Activated naive CD4-positive, alpha-beta T cell treated with anti-CD3 and anti-CD28 coated beads for 36 hours (primary cell): Measurements from ENCODE around the gene PRDM15. TPM values are rescaled to one million over a fixed set of nuclear protein-coding genes. Genes with fewer than 3 reads are reported as not detected.

ENCODE experiments used
- CTCF ChIA-PET: fragments of 350-600 bp; sonication (Branson Sonifier 250); formaldehyde crosslinking; loops from one replicate; lab custom pipeline; 2021; ENCODE audit warnings: antibody characterized with exemption; lab: Charles Lee
- DNase-seq: peaks from one replicate; pipeline ENCODE4 v3.0.0-alpha.2; 2020
- H3K27ac Mint-ChIP-seq: one replicate; pipeline ENCODE4 v1.8.0; 2021; ENCODE audit warnings: mild to moderate bottlenecking, mixed read lengths
- H3K27me3 Mint-ChIP-seq: one replicate; pipeline ENCODE4 v1.8.0; 2021; ENCODE audit warnings: low read depth, mixed read lengths
- H3K36me3 Mint-ChIP-seq: one replicate; pipeline ENCODE4 v1.8.0; 2021; ENCODE audit warnings: low read depth, mixed read lengths
- H3K4me1 Mint-ChIP-seq: one replicate; pipeline ENCODE4 v1.8.0; 2021; ENCODE audit warnings: low read depth, mixed read lengths
- H3K4me3 Mint-ChIP-seq: one replicate; pipeline ENCODE4 v1.8.0; 2021; ENCODE audit warnings: mild to moderate bottlenecking, moderate library complexity, mixed read lengths
- H3K9me3 Mint-ChIP-seq: one replicate; pipeline ENCODE4 v1.8.0; 2021; ENCODE audit warnings: mixed read lengths
- intact Hi-C: fragments of 100-400 bp; cut with micrococcal nuclease; formaldehyde crosslinking; loops from one replicate; pipeline ENCODE4 v1.15.1; 2023
- total RNA-seq, 2 experiments: library from RNA; stranded (reverse); gene quantifications; one replicate each; pipeline ENCODE4 v1.2.3, GENCODE V29; 2021

The PRDM15 gene
- total RNA-seq, 2 experiments from 2014 or later = 9.6 to 9.8 TPM

DNA sequence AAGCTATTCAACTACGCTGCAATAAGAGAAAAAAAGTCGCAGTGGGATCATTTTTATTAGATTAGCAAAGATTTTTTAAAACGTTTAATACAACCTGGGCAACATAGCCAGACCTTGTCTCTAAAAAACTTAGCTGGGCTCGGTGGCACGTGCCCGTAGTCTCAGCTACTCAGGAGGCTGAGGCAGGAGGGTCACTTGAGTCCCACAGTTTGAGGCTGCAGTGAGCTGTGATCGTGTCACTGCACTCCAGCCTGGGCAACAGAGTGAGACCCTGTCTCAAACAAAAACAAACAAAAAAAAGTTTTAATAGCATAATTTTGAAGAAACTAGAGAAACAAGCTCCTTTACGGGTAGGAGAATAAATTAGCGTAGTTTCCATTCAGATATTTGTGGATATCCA is 1.0 kb upstream of the PRDM15 start:
- CTCF ChIA-PET = interaction anchor here (0.6 to 3.3 kb wide), 4 partner anchors 30 to 238 kb away, joined by 3 to 13 read pairs (median 5); no protein-coding TSS in a partner anchor
- H3K36me3 Mint-ChIP-seq = peaks cover 2% of the 10 kb centered on the region
- no peaks in the 10 kb centered on the region for H3K9me3 Mint-ChIP-seq
- H3K4me3 Mint-ChIP-seq = peak overlapping the region; percentile 77
- DNase-seq = no peak
- H3K27me3 Mint-ChIP-seq = no peaks in the 10 kb centered on the region
- H3K27ac Mint-ChIP-seq = peak overlapping the region; percentile 91
- intact Hi-C loops = no loop called here
- peaks cover 15% of the 10 kb centered on the region for H3K4me1 Mint-ChIP-seq

DNA sequence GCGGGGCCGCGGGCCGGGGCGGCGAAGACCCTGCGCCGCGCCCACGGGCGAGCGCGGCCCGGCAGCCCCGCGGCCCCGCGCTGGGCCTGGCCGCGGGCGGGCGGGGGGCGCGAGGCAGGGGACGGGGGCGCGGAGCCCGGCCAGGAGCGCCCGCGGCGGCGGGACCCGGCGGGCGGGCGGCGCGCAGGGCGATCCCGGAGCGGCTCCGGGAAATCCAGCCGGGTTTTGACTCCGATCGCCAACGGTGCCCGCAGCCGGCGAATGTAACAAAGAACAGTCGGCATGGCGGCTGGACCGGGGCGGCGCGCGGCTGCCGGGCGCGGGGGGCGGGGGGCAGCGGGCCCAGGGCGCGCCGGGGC is 334 bp downstream of the PRDM15 start:
- CTCF ChIA-PET = interaction anchor here (3.3 kb wide), 1 partner anchor 239 kb away, joined by 13 read pairs; no protein-coding TSS in a partner anchor
- Mint-ChIP-seq H3K36me3 (peaks cover 3% of the 10 kb centered on the region), H3K27me3 (no peaks in the 10 kb centered on the region), H3K9me3 (no peaks in the 10 kb centered on the region), H3K4me1 (peaks cover 17% of the 10 kb centered on the region), H3K27ac (peak overlapping the region; percentile 65), H3K4me3 (peak overlapping the region; percentile 56)
- intact Hi-C loops = loop anchor here (1.0 to 5.0 kb wide), 5 partner anchors 48 to 228 kb away; partner anchors contain the start of gene ZBTB21
- peak; percentile 83 for DNase-seq

DNA sequence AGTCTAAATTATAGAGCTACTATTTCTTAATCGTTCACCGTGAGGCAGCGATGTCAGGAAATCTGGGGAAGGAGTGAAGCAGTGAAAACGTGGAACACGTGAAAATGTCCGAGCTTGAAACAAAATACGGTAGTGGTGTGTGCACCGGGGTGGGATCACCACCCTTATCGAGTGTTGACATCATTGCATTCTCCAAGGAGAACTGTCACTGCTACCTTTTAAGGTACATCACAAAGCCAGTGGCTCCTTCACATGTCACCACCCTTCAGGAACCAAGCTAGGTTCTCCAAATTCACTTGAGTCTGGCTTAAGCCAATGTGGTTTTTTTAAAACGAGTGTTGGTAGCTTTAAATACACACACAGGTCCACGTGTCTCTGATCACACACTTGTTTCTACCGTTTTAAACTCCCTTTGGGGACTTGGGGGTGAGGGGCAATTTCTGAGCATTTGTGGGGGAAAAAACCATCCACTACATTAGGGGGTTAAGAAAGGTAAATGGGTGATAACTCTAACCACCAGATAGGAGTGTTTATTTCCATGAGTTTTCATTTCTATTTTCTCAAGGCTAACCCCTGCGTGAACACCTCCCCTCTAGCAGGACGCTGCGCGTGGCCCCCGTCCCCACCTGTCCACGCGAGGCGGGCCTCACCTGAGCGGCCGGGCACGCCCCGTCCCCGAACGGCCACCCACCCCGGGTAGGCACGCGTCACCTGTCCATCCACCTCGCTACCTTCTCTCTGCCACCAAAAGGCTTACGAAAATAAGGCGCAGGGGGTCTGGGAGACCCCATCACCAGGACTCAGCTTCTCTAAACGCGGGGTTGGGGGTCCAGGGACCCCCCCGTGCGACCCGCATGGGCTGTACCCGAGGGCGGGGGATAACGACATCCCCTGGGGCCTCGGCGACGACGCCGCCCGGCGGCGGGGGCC is 978 bp downstream of the PRDM15 start:
- CTCF ChIA-PET = interaction anchor here (0.6 to 3.3 kb wide), 7 partner anchors 45 to 610 kb away, joined by 3 to 13 read pairs (median 4); no protein-coding TSS in a partner anchor
- intact Hi-C loops = loop anchor here (1.0 to 5.0 kb wide), 5 partner anchors 49 to 229 kb away; partner anchors contain the start of gene ZBTB21
- Mint-ChIP-seq H3K27ac (peak overlapping the region; percentile 61), H3K27me3 (no peaks in the 10 kb centered on the region), H3K36me3 (peaks cover 5% of the 10 kb centered on the region), H3K4me3 (peak overlapping the region; percentile 84), H3K4me1 (peaks cover 17% of the 10 kb centered on the region), H3K9me3 (no peaks in the 10 kb centered on the region)
- peak; percentile 25 for DNase-seq

DNA sequence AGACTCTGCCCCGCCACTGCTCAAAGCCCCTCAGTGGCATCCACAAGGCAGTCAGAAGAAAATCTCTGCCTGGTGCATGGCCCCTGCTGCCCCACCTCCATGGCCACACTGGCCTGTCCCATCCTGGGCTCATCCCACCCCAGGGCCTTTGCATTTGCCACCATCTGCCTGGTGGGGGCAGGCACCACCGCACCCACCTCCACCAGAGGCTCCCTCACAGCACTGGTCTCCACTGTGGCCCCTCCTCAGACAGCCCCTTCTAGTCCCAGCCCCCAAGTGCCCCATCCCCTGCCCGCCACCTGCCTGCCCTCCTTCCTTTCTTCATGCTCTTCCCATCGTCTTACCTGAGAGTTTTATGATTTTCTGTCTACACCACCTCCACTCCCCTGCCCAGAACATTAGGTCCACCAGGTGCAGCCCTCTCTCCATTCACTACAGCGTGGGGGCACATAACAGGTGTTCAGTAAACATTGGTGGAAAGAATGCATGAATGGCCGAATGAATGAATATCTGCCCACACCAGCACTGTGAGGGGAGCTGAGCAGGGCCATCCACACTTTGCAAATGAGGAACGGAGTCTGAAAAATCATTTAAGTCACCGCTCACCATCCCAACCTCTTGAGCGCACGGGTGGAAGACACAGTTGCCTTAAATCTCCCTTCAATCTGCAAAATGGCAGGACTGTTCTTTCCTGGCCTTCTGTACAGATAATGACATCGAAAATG is 2.1 kb downstream of the PRDM15 start:
- no peak for DNase-seq
- H3K9me3 Mint-ChIP-seq = no peaks in the 10 kb centered on the region
- intact Hi-C loops = loop anchor here (5.0 kb wide), 1 partner anchor 230 kb away; no protein-coding TSS in a partner anchor
- H3K36me3 Mint-ChIP-seq = peaks cover 7% of the 10 kb centered on the region
- peaks cover 20% of the 10 kb centered on the region for H3K4me1 Mint-ChIP-seq
- H3K4me3 Mint-ChIP-seq = peak overlapping the region; percentile 84
- CTCF ChIA-PET = interaction anchor here (0.6 to 3.3 kb wide), 8 partner anchors 46 to 611 kb away, joined by 3 to 13 read pairs (median 4); no protein-coding TSS in a partner anchor
- H3K27me3 Mint-ChIP-seq = no peaks in the 10 kb centered on the region
- H3K27ac Mint-ChIP-seq = no peak overlapping the region

DNA sequence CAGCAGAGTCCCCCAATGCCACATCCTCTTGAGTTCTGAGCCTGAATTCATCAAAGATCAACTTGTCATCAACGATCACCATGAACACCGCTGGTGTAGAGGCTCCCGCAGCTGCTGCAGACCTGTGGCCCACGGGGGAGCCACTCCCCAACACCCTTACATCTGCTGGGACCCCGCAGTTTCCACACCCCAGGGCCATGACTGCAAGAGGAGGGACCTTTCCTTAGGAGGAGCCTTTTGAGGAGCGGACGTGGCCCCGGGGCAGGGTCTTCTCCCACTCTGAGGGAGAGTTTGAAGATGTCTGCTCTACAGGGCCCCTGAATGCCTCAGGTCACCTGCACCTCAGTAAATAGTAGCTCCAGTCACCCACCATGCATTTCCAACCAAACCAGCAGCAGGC is 2.7 kb downstream of the PRDM15 start:
- Mint-ChIP-seq H3K27me3 (no peaks in the 10 kb centered on the region), H3K27ac (no peak overlapping the region), H3K4me1 (peaks cover 20% of the 10 kb centered on the region), H3K4me3 (no peak overlapping the region), H3K9me3 (no peaks in the 10 kb centered on the region), H3K36me3 (peaks cover 7% of the 10 kb centered on the region)
- intact Hi-C loops = loop anchor here (5.0 kb wide), 1 partner anchor 231 kb away; no protein-coding TSS in a partner anchor
- DNase-seq = no peak
- CTCF ChIA-PET = interaction anchor here (2.2 kb wide), 1 partner anchor 241 kb away, joined by 5 read pairs; no protein-coding TSS in a partner anchor

DNA sequence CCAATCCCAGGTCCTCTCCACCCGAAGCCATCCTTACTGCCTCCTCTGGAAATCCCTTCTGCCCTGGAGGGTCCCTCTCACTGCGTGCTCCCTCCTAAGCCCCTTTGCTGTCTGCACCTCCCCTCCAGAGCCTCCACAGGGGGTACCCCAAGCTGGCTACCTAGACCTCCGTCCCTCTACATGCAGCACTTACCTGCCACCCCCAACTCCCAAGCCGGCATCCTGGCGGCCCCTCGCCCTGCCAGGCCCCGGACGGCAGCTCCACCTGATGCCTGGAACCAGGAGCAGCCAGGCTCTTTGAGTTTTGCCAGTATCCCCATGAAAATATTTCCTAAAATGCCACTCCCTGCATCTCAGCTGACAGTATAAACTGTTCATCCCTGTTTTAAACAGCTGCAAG is 4.1 kb downstream of the PRDM15 start:
- CTCF ChIA-PET = interaction anchor here (0.6 to 2.2 kb wide), 3 partner anchors 233 to 378 kb away, joined by 3 to 5 read pairs (median 3); no protein-coding TSS in a partner anchor
- Mint-ChIP-seq H3K36me3 (peaks cover 7% of the 10 kb centered on the region), H3K27ac (no peak overlapping the region), H3K9me3 (no peaks in the 10 kb centered on the region), H3K4me3 (no peak overlapping the region), H3K4me1 (peaks cover 20% of the 10 kb centered on the region), H3K27me3 (no peaks in the 10 kb centered on the region)
- no peak for DNase-seq
- intact Hi-C loops = loop anchor here (5.0 kb wide), 1 partner anchor 232 kb away; no protein-coding TSS in a partner anchor

DNA sequence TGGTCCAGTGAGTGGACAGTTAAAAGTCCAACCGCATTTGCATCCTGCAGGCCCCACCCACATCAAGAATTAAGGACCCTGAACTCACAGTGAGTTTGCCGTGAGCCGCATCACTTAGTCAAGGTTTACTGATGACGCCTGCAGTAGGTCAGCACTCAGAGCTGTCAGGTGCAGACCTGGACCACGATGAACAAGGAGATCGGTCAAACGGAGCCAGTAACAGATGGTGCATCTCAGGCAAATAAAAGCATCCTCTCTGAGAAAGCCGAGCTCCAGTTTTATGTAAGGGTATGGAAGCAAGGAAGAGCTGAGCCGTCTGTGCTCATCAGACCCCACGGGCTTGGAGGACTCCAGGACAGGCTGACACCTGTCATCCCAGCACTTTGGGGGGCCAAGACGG is 4.5 kb downstream of the PRDM15 start:
- Mint-ChIP-seq H3K36me3 (peaks cover 7% of the 10 kb centered on the region), H3K27me3 (no peaks in the 10 kb centered on the region), H3K4me3 (no peak overlapping the region), H3K27ac (no peak overlapping the region), H3K4me1 (peaks cover 20% of the 10 kb centered on the region), H3K9me3 (no peaks in the 10 kb centered on the region)
- DNase-seq = no peak
- CTCF ChIA-PET = interaction anchor here (0.6 to 2.2 kb wide), 3 partner anchors 233 to 378 kb away, joined by 3 to 5 read pairs (median 3); no protein-coding TSS in a partner anchor
- intact Hi-C loops = loop anchor here (5.0 kb wide), 1 partner anchor 233 kb away; no protein-coding TSS in a partner anchor

DNA sequence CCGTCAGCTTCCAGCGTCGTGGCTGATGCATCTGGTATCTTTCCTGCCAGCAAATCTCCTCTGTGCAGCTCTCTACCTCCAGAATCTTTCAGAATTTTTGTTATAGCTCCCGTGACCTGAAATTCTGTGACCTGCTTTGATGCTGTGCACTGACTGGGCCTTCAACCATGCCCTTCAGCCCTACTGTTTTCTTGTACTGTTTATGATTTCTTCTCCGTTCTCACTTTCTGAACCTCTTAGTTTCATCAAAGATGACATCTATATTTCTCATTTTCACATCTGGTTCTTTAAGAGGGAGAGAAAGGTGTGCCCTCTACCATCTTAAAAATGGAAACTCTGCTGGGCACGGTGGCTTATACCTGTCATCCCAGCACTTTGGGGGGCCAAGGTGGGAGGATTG is 5.7 kb downstream of the PRDM15 start:
- CTCF ChIA-PET = interaction anchor here (1.8 kb wide), 1 partner anchor 244 kb away, joined by 5 read pairs; no protein-coding TSS in a partner anchor
- DNase-seq = no peak

DNA sequence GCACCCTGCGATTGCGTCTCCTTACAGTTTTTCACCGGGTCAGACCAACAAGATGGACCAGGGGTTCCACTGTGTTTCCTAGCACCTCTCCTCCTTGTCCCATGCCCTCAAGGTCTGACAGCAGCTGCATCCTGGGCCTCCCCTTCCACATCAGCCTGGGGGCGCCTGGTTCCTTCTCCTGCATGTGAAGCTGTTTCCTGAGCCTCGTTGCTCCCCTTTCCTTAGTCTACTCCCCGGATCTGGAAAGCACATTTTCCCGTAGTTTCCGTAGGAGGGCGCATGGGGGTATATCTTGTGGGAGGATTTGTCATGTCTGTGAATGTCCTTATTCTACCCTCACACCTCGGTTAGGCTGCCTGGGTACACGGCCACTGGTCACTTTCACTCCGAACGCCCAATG is 6.1 kb downstream of the PRDM15 start:
- no peaks in the 10 kb centered on the region for H3K9me3 Mint-ChIP-seq
- peaks cover 7% of the 10 kb centered on the region for H3K36me3 Mint-ChIP-seq
- intact Hi-C loops = no loop called here
- no peak for DNase-seq
- no peak overlapping the region for H3K27ac Mint-ChIP-seq
- CTCF ChIA-PET = interaction anchor here (1.5 to 1.8 kb wide), 2 partner anchors 57 to 244 kb away, joined by 3 to 5 read pairs; no protein-coding TSS in a partner anchor
- no peaks in the 10 kb centered on the region for H3K27me3 Mint-ChIP-seq
- H3K4me3 Mint-ChIP-seq = no peak overlapping the region
- peaks cover 20% of the 10 kb centered on the region for H3K4me1 Mint-ChIP-seq

More for the DNA sequence above, 5.7 kb downstream of the PRDM15 start:
- Mint-ChIP-seq H3K4me1 (peaks cover 20% of the 10 kb centered on the region), H3K27ac (no peak overlapping the region), H3K4me3 (no peak overlapping the region), H3K27me3 (no peaks in the 10 kb centered on the region), H3K9me3 (no peaks in the 10 kb centered on the region), H3K36me3 (peaks cover 7% of the 10 kb centered on the region)
- intact Hi-C loops = no loop called here

DNA sequence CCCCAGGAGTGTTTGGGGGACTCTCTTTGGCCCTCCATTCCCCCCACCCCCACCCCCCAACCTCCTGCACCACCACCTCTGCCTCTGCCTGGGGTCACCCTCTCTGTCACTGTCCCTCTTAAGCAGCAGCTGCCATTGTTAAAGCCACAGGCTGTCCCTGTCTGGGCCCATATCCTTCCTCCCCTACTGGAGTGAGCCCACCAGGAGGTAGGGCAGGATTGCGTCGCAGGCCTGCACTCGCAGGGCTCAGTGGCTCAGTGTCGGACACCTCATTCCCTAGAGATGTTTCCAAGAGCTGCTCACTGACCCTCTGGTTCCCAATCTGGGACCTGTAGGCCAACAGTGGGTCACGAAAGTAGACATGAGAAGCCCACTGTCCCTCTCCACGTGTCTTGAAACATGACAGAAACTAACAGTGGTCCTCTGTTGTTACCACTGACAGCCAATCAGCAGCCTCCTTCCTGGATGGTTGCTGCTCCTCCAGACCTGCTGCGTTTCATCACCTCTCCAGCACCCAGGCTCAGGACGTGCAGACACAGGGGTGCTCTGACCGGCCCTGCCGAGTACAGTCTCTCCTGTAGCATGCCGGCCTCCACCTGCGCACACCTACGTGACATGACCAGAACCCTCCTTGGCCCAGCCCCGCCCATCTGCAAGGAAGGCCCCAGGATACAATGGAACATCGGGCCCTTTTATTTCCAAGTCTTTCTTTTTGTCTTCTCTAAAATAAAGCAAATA is 7.7 kb downstream of the PRDM15 start:
- intact Hi-C loops = no loop called here
- no peak for DNase-seq
- no peak overlapping the region for H3K4me3 Mint-ChIP-seq
- CTCF ChIA-PET = interaction anchor here (0.6 to 1.8 kb wide), 3 partner anchors 54 to 246 kb away, joined by 3 to 6 read pairs (median 5); no protein-coding TSS in a partner anchor
- H3K27ac Mint-ChIP-seq = no peak overlapping the region
- peaks cover 5% of the 10 kb centered on the region for H3K36me3 Mint-ChIP-seq
- no peaks in the 10 kb centered on the region for H3K9me3 Mint-ChIP-seq
- peaks cover 5% of the 10 kb centered on the region for H3K4me1 Mint-ChIP-seq
- H3K27me3 Mint-ChIP-seq = no peaks in the 10 kb centered on the region

DNA sequence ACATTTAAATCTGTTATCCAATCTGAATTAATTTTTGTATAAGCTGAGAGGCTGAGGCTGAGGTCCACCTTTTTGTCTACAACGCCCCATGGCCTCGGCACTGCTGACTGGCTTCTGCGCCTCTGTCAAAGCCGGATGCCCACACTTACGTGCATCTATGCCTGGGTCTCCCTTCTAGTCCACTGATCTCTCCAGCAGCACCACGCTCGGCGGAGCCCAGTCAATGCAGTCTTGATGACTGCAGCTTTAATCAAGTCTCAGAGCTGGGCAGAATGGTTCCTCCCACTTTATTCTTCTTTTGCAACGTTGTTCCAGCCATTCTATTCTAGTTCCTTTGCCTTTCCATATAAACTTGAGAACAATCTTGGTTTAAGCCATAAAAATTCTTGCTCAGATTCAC is 9.4 kb downstream of the PRDM15 start:
- no peak for DNase-seq
- Mint-ChIP-seq H3K27ac (no peak overlapping the region), H3K27me3 (no peaks in the 10 kb centered on the region), H3K4me3 (no peak overlapping the region), H3K36me3 (peaks cover 5% of the 10 kb centered on the region), H3K4me1 (peaks cover 17% of the 10 kb centered on the region), H3K9me3 (no peaks in the 10 kb centered on the region)
- intact Hi-C loops = no loop called here
- CTCF ChIA-PET = interaction anchor here (0.7 kb wide), 1 partner anchor 142 kb away, joined by 3 read pairs; no protein-coding TSS in a partner anchor
